GM12865 (cell line): ENCODE data around the gene ESR1.
"Not testable (repeated sequence)": the region's sequence is repeated elsewhere in the genome, so short reads cannot be mapped to it uniquely, and the experiment has no call there.

ENCODE experiments used
- DNase-seq: peaks from one replicate; pipeline ENCODE4 v3.0.0; 2010; ENCODE audit warnings: low read depth
- H3K4me3 ChIP-seq: 2 replicates; pipeline ENCODE4 v1.5.1; 2011; ENCODE audit warnings: mild to moderate bottlenecking, low read depth, low read length, control low read depth
- CTCF ChIP-seq: IDR thresholded peaks from 2 replicates; pipeline ENCODE4 v1.5.1; 2011; ENCODE audit warnings: low read length, control low read depth, low read depth, inconsistent platforms; ENCODE audit not compliant: insufficient read depth; ENCODE audit errors: missing control alignments

Gene ESR1

GRCh38 chr6:151961809-151962208, 154.3 kb downstream of the ESR1 start:
- H3K4me3 ChIP-seq, result no peak overlapping the region
- no peak for TF ChIP-seq CTCF
- no peak for DNase-seq

- peak; percentile 26 for DNase-seq
- TF ChIP-seq CTCF, result no peak
- H3K4me3 ChIP-seq, result no peak overlapping the region
Measured at GRCh38 chr6:151962246-151962846, 154.9 kb downstream of the ESR1 start.

- DNase-seq, result no peak
- no peak overlapping the region for H3K4me3 ChIP-seq
- TF ChIP-seq CTCF, result no peak
Measured at GRCh38 chr6:151963001-151963400, 155.5 kb downstream of the ESR1 start.

GRCh38 chr6:151964412-151964811, 156.9 kb downstream of the ESR1 start:
- not testable (repeated sequence) for DNase-seq, H3K4me3 ChIP-seq

- no peak overlapping the region for H3K4me3 ChIP-seq
- TF ChIP-seq CTCF, result no peak
- DNase-seq, result no peak
Measured at GRCh38 chr6:151974061-151974617, 166.7 kb downstream of the ESR1 start.

- no peak overlapping the region for H3K4me3 ChIP-seq
- no peak for TF ChIP-seq CTCF
- DNase-seq, result no peak
Measured at GRCh38 chr6:151975795-151976194, 168.3 kb downstream of the ESR1 start.

GRCh38 chr6:151988199-151988598, 180.7 kb downstream of the ESR1 start:
- DNase-seq, H3K4me3 ChIP-seq: not testable (repeated sequence)

- DNase-seq, result no peak
- no peak for TF ChIP-seq CTCF
- H3K4me3 ChIP-seq, result no peak overlapping the region
Measured at GRCh38 chr6:151992091-151992490, 184.6 kb downstream of the ESR1 start.
